CD4-positive, alpha-beta T cell (primary cell): ENCODE measurements around the gene TNP2. TPM values are rescaled to one million over a fixed set of nuclear protein-coding genes. Genes with fewer than 3 reads are reported as not detected.

Source experiments
- ATAC-seq: fragments of 200-7000 bp; cut with Tn5 transposase; one replicate; pipeline ENCODE4 v1.10.0; 2022; ENCODE audit warnings: mild to moderate bottlenecking; ENCODE audit not compliant: poor library complexity
- CTCF ChIA-PET: fragments of 350-600 bp; sonication (Branson Sonifier 250); formaldehyde crosslinking; loops from one replicate; lab custom pipeline; 2021; ENCODE audit warnings: antibody characterized with exemption, inconsistent platforms; lab: Charles Lee
- POLR2A ChIA-PET: fragments of 350-600 bp; sonication (Branson Sonifier 250); formaldehyde crosslinking; loops from one replicate; lab custom pipeline; 2021; ENCODE audit warnings: antibody characterized with exemption, inconsistent platforms; lab: Charles Lee
- DNase-seq, 14 experiments: peaks; one replicate each; pipeline ENCODE4 v3.0.0-alpha.2; 2013 to 2020; ENCODE audit warnings: mixed read lengths in 2 of 14
- H3K27ac ChIP-seq, 2 donors: one replicate each; pipeline versions ENCODE4 v1.5.1 to v1.7.0; 2013; ENCODE audit warnings: low read length in 2 of 2, low read depth in 1 of 2, mild to moderate bottlenecking in 1 of 2
- H3K27me3 ChIP-seq, 2 experiments: 1 replicate in 1 of 2; 2 replicates in 1 of 2; pipeline versions ENCODE4 v1.6.1 to v1.7.0; 2013; ENCODE audit warnings: low read length in 2 of 2, control low read depth in 1 of 2, mild to moderate bottlenecking in 1 of 2, moderate library complexity in 1 of 2; ENCODE audit not compliant: insufficient read depth in 2 of 2, control insufficient read depth in 1 of 2
- H3K36me3 ChIP-seq: one replicate; pipeline ENCODE4 v1.6.1; 2013; ENCODE audit warnings: low read length, control low read depth; ENCODE audit not compliant: insufficient read depth
- H3K4me1 ChIP-seq: one replicate; pipeline ENCODE4 v1.6.1; 2013; ENCODE audit warnings: low read length, control low read depth; ENCODE audit not compliant: insufficient read depth
- H3K4me3 ChIP-seq: one replicate; pipeline ENCODE4 v1.5.1; 2013; ENCODE audit warnings: mild to moderate bottlenecking, low read length, moderate library complexity
- H3K9me3 ChIP-seq, 2 experiments: 1 replicate in 1 of 2; 2 replicates in 1 of 2; pipeline versions ENCODE4 v1.6.1 to v1.7.0; 2013; ENCODE audit warnings: low read length in 2 of 2, mild to moderate bottlenecking in 2 of 2, control low read depth in 1 of 2, moderate library complexity in 1 of 2; ENCODE audit not compliant: control insufficient read depth in 1 of 2, insufficient read depth in 1 of 2
- H3K27ac Mint-ChIP-seq: one replicate; pipeline ENCODE4 v1.8.0; 2020; ENCODE audit warnings: mixed read lengths
- H3K27me3 Mint-ChIP-seq: one replicate; pipeline ENCODE4 v1.8.0; 2021; ENCODE audit warnings: mixed read lengths
- H3K36me3 Mint-ChIP-seq: one replicate; pipeline ENCODE4 v1.8.0; 2021; ENCODE audit warnings: low read depth, mixed read lengths
- H3K4me1 Mint-ChIP-seq: one replicate; pipeline ENCODE4 v1.8.0; 2021; ENCODE audit warnings: low read depth, mixed read lengths
- H3K4me3 Mint-ChIP-seq: one replicate; pipeline ENCODE4 v1.8.0; 2020; ENCODE audit warnings: mild to moderate bottlenecking, mixed read lengths
- H3K9me3 Mint-ChIP-seq: one replicate; pipeline ENCODE4 v1.8.0; 2020; ENCODE audit warnings: mixed read lengths
- CTCF ChIP-seq: fragments of 200-600 bp; IDR thresholded peaks from one replicate; pipeline ENCODE4 v1.8.0; 2022; ENCODE audit warnings: antibody characterized with exemption, mild to moderate bottlenecking
- intact Hi-C, 2 experiments: fragments of 100-400 bp; cut with DNase I in 1 of 2; cut with micrococcal nuclease in 1 of 2; formaldehyde crosslinking; loops; one replicate each; pipeline versions ENCODE4 v1.15.1 to v1.9.0; 2023 to 2025; cut with DNase I, micrococcal nuclease
- total RNA-seq, 174 experiments: library from RNA in 2 of 174; stranded (reverse) in 2 of 174; gene quantifications; one replicate each; pipeline ENCODE4 v1.2.3 and lab custom pipeline; 2021 to 2026

Gene TNP2
- total RNA-seq, 2 experiments from 2014 or later: not detected

- no peaks in the 10 kb centered on the region for H3K27me3 Mint-ChIP-seq
- POLR2A ChIA-PET: interaction anchor here (0.9 to 5.9 kb wide), 6 partner anchors 12 to 58 kb away, joined by 3 to 29 read pairs (median 4); partner anchors contain the start of gene SOCS1
- ATAC-seq (no peak), DNase-seq (no peak)
- H3K4me3 ChIP-seq: no peak overlapping the region
- H3K9me3 ChIP-seq: no peaks in the 10 kb centered on the region
- no peak overlapping the region for H3K4me3 Mint-ChIP-seq
- H3K27ac ChIP-seq: no peak overlapping the region
- H3K27ac Mint-ChIP-seq: no peak overlapping the region
- intact Hi-C loops: no loop called here
- no peaks in the 10 kb centered on the region for H3K9me3 Mint-ChIP-seq
- H3K27me3 ChIP-seq: no peaks in the 10 kb centered on the region
- peaks cover 39% of the 10 kb centered on the region for H3K4me1 Mint-ChIP-seq
- CTCF ChIA-PET: no interaction called here
- H3K36me3 Mint-ChIP-seq: no peaks in the 10 kb centered on the region
- H3K4me1 ChIP-seq: peaks cover 38% of the 10 kb centered on the region
- H3K36me3 ChIP-seq: no peaks in the 10 kb centered on the region
- no peak for TF ChIP-seq CTCF
These were observed 40.9 kb upstream of the TNP2 start for GRCh38 chr16:11309895-11310633.

GRCh38 chr16:11308493-11309283, 39.6 kb upstream of the TNP2 start:
- Histone ChIP-seq H3K4me1 (peaks cover 38% of the 10 kb centered on the region), H3K36me3 (no peaks in the 10 kb centered on the region), H3K9me3 (no peaks in the 10 kb centered on the region), H3K4me3 (no peak overlapping the region), H3K27ac (no peak overlapping the region), H3K27me3 (no peaks in the 10 kb centered on the region)
- ChIA-PET CTCF (no interaction called here), POLR2A (interaction anchor here (0.6 to 5.9 kb wide), 2 partner anchors 11 to 489 kb away, joined by 3 to 29 read pairs; partner anchors contain the start of gene ZC3H7A)
- Mint-ChIP-seq H3K4me1 (peaks cover 33% of the 10 kb centered on the region), H3K27me3 (no peaks in the 10 kb centered on the region), H3K9me3 (no peaks in the 10 kb centered on the region), H3K4me3 (no peak overlapping the region), H3K36me3 (no peaks in the 10 kb centered on the region), H3K27ac (no peak overlapping the region)
- no peak for TF ChIP-seq CTCF
- ATAC-seq: no peak
- intact Hi-C loops: no loop called here
- DNase-seq: no peak

GRCh38 chr16:11307639-11308492, 38.7 kb upstream of the TNP2 start:
- ATAC-seq (no peak), DNase-seq (no peak)
- Mint-ChIP-seq H3K36me3 (no peaks in the 10 kb centered on the region), H3K27me3 (no peaks in the 10 kb centered on the region), H3K27ac (no peak overlapping the region), H3K4me1 (peaks cover 25% of the 10 kb centered on the region), H3K9me3 (no peaks in the 10 kb centered on the region), H3K4me3 (no peak overlapping the region)
- Histone ChIP-seq H3K27ac (no peak overlapping the region), H3K4me1 (peaks cover 34% of the 10 kb centered on the region), H3K9me3 (no peaks in the 10 kb centered on the region), H3K27me3 (no peaks in the 10 kb centered on the region), H3K4me3 (no peak overlapping the region), H3K36me3 (no peaks in the 10 kb centered on the region)
- ChIA-PET CTCF (no interaction called here), POLR2A (interaction anchor here (5.9 kb wide), 1 partner anchor 10 kb away, joined by 29 read pairs; no protein-coding TSS in a partner anchor)
- no peak for TF ChIP-seq CTCF
- intact Hi-C loops: no loop called here
